ENCODE measurements around the gene BMERB1. TPM values are rescaled to one million over a fixed set of nuclear protein-coding genes. Genes with fewer than 3 reads are reported as not detected.
A peak's percentile ranks its signal among the peaks of the same experiment; 100 is the strongest.

The BMERB1 gene
- total and polyA plus RNA-seq, 9 of the 15 experiments (the other 6 are each of a cell fraction or from before 2014, with no cell fraction given): 0.29 to 2.9 (median 0.94) TPM

DNA sequence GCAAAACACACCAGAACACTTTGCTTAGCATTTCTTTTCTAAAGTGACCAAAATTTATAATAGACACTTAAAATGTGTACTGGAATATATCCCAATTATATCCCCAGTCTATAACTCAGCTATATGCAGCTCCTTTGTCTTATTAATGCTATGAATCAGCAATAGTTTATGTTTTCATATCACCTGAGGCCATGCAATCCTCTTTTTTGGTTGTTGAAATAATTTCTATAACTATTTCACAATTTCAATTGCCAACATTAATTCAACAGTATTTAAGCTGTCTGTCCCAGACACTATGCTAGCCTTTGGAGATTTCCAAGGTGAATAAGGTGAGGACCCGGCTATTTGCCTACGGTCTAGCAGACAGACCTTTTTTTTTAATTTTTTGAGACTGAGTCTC is 17.2 kb upstream of the BMERB1 start:
- ATAC-seq (no peak), FAIRE-seq (no peak), DNase-seq (ENCODE audit: extremely low read depth in 1 of 4, low spot score in 3 of 4) (no peak)
- Histone ChIP-seq H3K27ac (ENCODE audit: extremely low read depth, low read depth, low read length) (no peak overlapping the region), H2AFZ (ENCODE audit: low read depth, low read length) (no peak overlapping the region), H3K9me1 (ENCODE audit: control insufficient read depth, insufficient read depth, low read length) (no peaks in the 10 kb centered on the region), H3K36me3 (ENCODE audit: control insufficient read depth, insufficient read depth, low read length) (no peaks in the 10 kb centered on the region), H3K4me2 (ENCODE audit: insufficient read depth, low read length) (no peak overlapping the region), H3K4me1 (replicated peaks in 1 of 2; ENCODE audit: control insufficient read depth in 2 of 2, insufficient read depth in 2 of 2, low read length in 2 of 2) (no peaks in the 10 kb centered on the region; a peak in 1 of 5 replicates), H3K79me2 (ENCODE audit: control insufficient read depth, insufficient read depth, low read length) (no peaks in the 10 kb centered on the region), H3K27me3 (ENCODE audit: control insufficient read depth in 2 of 2, insufficient read depth in 2 of 2, low read length in 2 of 2) (peaks cover 16 to 38% of the 10 kb centered on the region in 2 experiments; a peak in 4 of 5 replicates), H4K20me1 (replicated peaks; ENCODE audit: control insufficient read depth, insufficient read depth, low read length) (no peaks in the 10 kb centered on the region), H3K4me3 (no peak overlapping the region), H3K9me3 (replicated peaks; ENCODE audit: control insufficient read depth, insufficient read depth, low read depth, low read length) (no peaks in the 10 kb centered on the region; the same call in 1 of the 2 replicates), H3K9ac (ENCODE audit: insufficient read depth in 1 of 2, low read depth in 2 of 2, low read length in 2 of 2) (no peak overlapping the region)
- in situ Hi-C loops (cut with MboI) (no loop called here), intact Hi-C loops (cut with micrococcal nuclease) (no loop called here)
- peak; percentile 44; the same call in 1 of the 2 replicates for TF ChIP-seq CEBPB (tag; IDR thresholded peaks at IDR 0.05)
- TF ChIP-seq NFIC (IDR thresholded peaks at IDR 0.05): no peak
- WGBS (ENCODE audit: insufficient coverage, low coverage, missing lambda C conversion rate): 8% methylated on average over 2 of the region's 2 CpGs
- BruUV-seq (replicated peaks): no TSS peak
- CTCF ChIA-PET (ENCODE audit: low intra/inter-chr PET ratio): no interaction called here
- POLR2A ChIA-PET: interaction anchor here (0.6 kb wide), 1 partner anchor 21 kb away, joined by 3 read pairs; no protein-coding TSS in a partner anchor

DNA sequence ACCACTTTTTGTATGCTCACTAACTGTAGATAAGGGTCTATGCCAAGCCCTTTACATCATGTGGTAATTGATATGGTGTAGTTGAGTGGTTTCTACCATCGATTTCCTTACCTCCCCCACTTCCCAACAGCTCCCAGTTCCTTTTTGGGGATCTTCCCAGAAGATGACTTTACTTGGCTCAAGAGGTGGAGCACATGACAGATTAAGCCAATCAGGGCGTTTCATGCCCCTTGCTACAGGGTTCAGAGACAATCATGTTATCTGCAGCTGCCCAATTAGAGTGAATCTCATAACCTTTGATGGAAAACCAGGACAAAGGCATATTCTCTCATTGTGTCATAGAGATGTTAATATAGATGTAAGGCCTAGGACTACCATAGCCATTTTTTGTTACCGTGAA is 16.2 kb upstream of the BMERB1 start:
- 6% methylated on average over 3 of the region's 3 CpGs for WGBS (ENCODE audit: insufficient coverage, low coverage, missing lambda C conversion rate)
- TF ChIP-seq, protein P1, sequence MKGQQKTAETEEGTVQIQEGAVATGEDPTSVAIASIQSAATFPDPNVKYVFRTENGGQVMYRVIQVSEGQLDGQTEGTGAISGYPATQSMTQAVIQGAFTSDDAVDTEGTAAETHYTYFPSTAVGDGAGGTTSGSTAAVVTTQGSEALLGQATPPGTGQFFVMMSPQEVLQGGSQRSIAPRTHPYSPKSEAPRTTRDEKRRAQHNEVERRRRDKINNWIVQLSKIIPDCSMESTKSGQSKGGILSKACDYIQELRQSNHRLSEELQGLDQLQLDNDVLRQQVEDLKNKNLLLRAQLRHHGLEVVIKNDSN (CRISPR knock-in tag; IDR thresholded peaks at IDR 0.05): peak; percentile 37; the same call in 1 of the 2 replicates
- no peak for TF ChIP-seq ZNF76 (CRISPR knock-in tag; IDR thresholded peaks at IDR 0.05; ENCODE audit: borderline replicate concordance)
- TF ChIP-seq, protein P2, sequence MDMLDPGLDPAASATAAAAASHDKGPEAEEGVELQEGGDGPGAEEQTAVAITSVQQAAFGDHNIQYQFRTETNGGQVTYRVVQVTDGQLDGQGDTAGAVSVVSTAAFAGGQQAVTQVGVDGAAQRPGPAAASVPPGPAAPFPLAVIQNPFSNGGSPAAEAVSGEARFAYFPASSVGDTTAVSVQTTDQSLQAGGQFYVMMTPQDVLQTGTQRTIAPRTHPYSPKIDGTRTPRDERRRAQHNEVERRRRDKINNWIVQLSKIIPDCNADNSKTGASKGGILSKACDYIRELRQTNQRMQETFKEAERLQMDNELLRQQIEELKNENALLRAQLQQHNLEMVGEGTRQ (CRISPR knock-in tag; IDR thresholded peaks at IDR 0.05): peak; percentile 47
- Histone ChIP-seq H3K4me2 (ENCODE audit: insufficient read depth, low read length) (no peak overlapping the region), H3K9me3 (replicated peaks; ENCODE audit: control insufficient read depth, insufficient read depth, low read depth, low read length) (no peaks in the 10 kb centered on the region; the same call in 1 of the 2 replicates), H2AFZ (ENCODE audit: low read depth, low read length) (no peak overlapping the region), H3K27me3 (ENCODE audit: control insufficient read depth in 2 of 2, insufficient read depth in 2 of 2, low read length in 2 of 2) (peaks cover 16 to 42% of the 10 kb centered on the region in 2 experiments; a peak in 4 of 5 replicates), H3K79me2 (ENCODE audit: control insufficient read depth, insufficient read depth, low read length) (no peaks in the 10 kb centered on the region), H3K36me3 (ENCODE audit: control insufficient read depth, insufficient read depth, low read length) (no peaks in the 10 kb centered on the region), H3K9me1 (ENCODE audit: control insufficient read depth, insufficient read depth, low read length) (no peaks in the 10 kb centered on the region), H3K4me1 (replicated peaks in 1 of 2; ENCODE audit: control insufficient read depth in 2 of 2, insufficient read depth in 2 of 2, low read length in 2 of 2) (no peaks in the 10 kb centered on the region; a peak in 1 of 5 replicates), H3K4me3 (no peak overlapping the region), H3K9ac (ENCODE audit: insufficient read depth in 1 of 2, low read depth in 2 of 2, low read length in 2 of 2) (no peak overlapping the region), H4K20me1 (replicated peaks; ENCODE audit: control insufficient read depth, insufficient read depth, low read length) (no peaks in the 10 kb centered on the region), H3K27ac (ENCODE audit: extremely low read depth, low read depth, low read length) (no peak overlapping the region)
- no peak for ATAC-seq
- in situ Hi-C loops (cut with MboI) (no loop called here), intact Hi-C loops (cut with micrococcal nuclease) (no loop called here)
- no peak for FAIRE-seq
- CTCF ChIA-PET (ENCODE audit: low intra/inter-chr PET ratio): no interaction called here
- POLR2A ChIA-PET: no interaction called here
- BruUV-seq (replicated peaks): no TSS peak
- no peak for DNase-seq (ENCODE audit: extremely low read depth in 1 of 4, low spot score in 3 of 4)

Measured in K562 (cell line).